Keratinocyte (primary cell): ENCODE data around the gene MGMT. TPM values are rescaled to one million over a fixed set of nuclear protein-coding genes. Genes with fewer than 3 reads are reported as not detected.

ENCODE experiments used
- DNase-seq: peaks from one replicate; pipeline ENCODE4 v3.0.0-alpha.2; 2011; ENCODE audit warnings: low read depth, missing footprints, low spot score
- FAIRE-seq: peaks from 2 replicates; lab custom pipeline; 2011; peaks lifted over from hg19 to GRCh38; lab: Jason Lieb, UNC
- H2AFZ ChIP-seq: 2 replicates; pipeline ENCODE4 v1.6.0; 2012; ENCODE audit warnings: low read length, control low read depth, inconsistent platforms; ENCODE audit not compliant: control insufficient read depth
- H3K27ac ChIP-seq: 2 replicates; pipeline ENCODE4 v1.5.1; 2011; ENCODE audit warnings: low read length; ENCODE audit not compliant: control insufficient read depth, insufficient read depth
- H3K27me3 ChIP-seq: 3 replicates; pipeline ENCODE4 v1.6.0; 2011; ENCODE audit warnings: low read length; ENCODE audit not compliant: control insufficient read depth, insufficient read depth; ENCODE audit errors: extremely low read depth
- H3K36me3 ChIP-seq, 2 experiments: 2 replicates in 1 of 2; 3 replicates in 1 of 2; pipeline ENCODE4 v1.5.1; 2011; ENCODE audit warnings: low read length in 2 of 2, mild to moderate bottlenecking in 1 of 2; ENCODE audit not compliant: control insufficient read depth in 2 of 2, insufficient read depth in 2 of 2; ENCODE audit errors: extremely low read depth in 1 of 2
- H3K4me1 ChIP-seq: 3 replicates; pipeline ENCODE4 v1.5.1; 2011; ENCODE audit warnings: low read length; ENCODE audit not compliant: control insufficient read depth, insufficient read depth; ENCODE audit errors: extremely low read depth
- H3K4me2 ChIP-seq: 3 replicates; pipeline ENCODE4 v1.6.0; 2011; ENCODE audit warnings: low read depth, low read length; ENCODE audit not compliant: control insufficient read depth, insufficient read depth; ENCODE audit errors: extremely low read depth
- H3K4me3 ChIP-seq, 3 experiments: fragments of 200-600 bp in 1 of 3; sonication (generic) in 1 of 3; 2 replicates in 2 of 3; 3 replicates in 1 of 3; pipeline ENCODE4 v1.5.1; 2011 to 2016; ENCODE audit warnings: low read length in 3 of 3, mild to moderate bottlenecking in 3 of 3, control low read depth in 2 of 3, inconsistent platforms in 1 of 3, low read depth in 1 of 3, mixed read lengths in 1 of 3, mixed run types in 1 of 3, moderate library complexity in 1 of 3; ENCODE audit not compliant: control insufficient read depth in 2 of 3, insufficient read depth in 2 of 3; ENCODE audit errors: extremely low read depth in 1 of 3
- H3K79me2 ChIP-seq: 2 replicates; pipeline ENCODE4 v1.6.0; 2012; ENCODE audit warnings: low read length; ENCODE audit not compliant: control insufficient read depth, insufficient read depth
- H3K9ac ChIP-seq: 3 replicates; pipeline ENCODE4 v1.6.0; 2011; ENCODE audit warnings: low read length; ENCODE audit not compliant: control insufficient read depth, insufficient read depth; ENCODE audit errors: extremely low read depth
- H3K9me1 ChIP-seq: 3 replicates; pipeline ENCODE4 v1.6.0; 2011; ENCODE audit warnings: low read length; ENCODE audit not compliant: control insufficient read depth, insufficient read depth; ENCODE audit errors: extremely low read depth
- H3K9me3 ChIP-seq: 2 replicates; pipeline ENCODE4 v1.5.1; 2012; ENCODE audit warnings: low read depth, low read length; ENCODE audit not compliant: control insufficient read depth
- H4K20me1 ChIP-seq: 3 replicates; pipeline ENCODE4 v1.6.0; 2011; ENCODE audit warnings: low read length; ENCODE audit not compliant: control insufficient read depth, insufficient read depth; ENCODE audit errors: extremely low read depth
- CTCF ChIP-seq, 3 experiments: IDR thresholded peaks in 1 of 3; conservative IDR thresholded peaks in 1 of 3; optimal IDR thresholded peaks in 1 of 3; 2 replicates in 2 of 3; 3 replicates in 1 of 3; pipeline versions ENCODE3 to v1.5.1; 2011; ENCODE audit warnings: low read length in 3 of 3, mild to moderate bottlenecking in 3 of 3, moderate library complexity in 2 of 3, control low read depth in 1 of 3, inconsistent platforms in 1 of 3; ENCODE audit not compliant: insufficient read depth in 2 of 3; ENCODE audit errors: extremely low read depth in 1 of 3
- EZH2 ChIP-seq: IDR thresholded peaks from one replicate; pipeline ENCODE4 v1.6.1; 2012; ENCODE audit warnings: inconsistent platforms, mild to moderate bottlenecking, low read length, moderate library complexity
- dilution Hi-C: fragments of 300-500 bp; cut with MboI; formaldehyde crosslinking; loops from one replicate; pipeline ENCODE4 v1.7.0; 2020; ENCODE audit warnings: low sequenced_read_pairs; ENCODE audit not compliant: extremely low pct_ligation_motif_present
- polyA plus RNA-seq, 5 experiments: library from polyadenylated mRNA; depleted of rRNA in 3 of 5; stranded (reverse) in 3 of 5; stranded (forward) in 1 of 5; unstranded in 1 of 5; fragments of >200 nt; gene quantifications; 1 replicate in 1 of 5; 2 replicates in 3 of 5; 3 replicates in 1 of 5; pipeline versions ENCODE4 v1.2.1 to v1.2.3, GENCODE V29; 2011 to 2012; ENCODE audit warnings: missing spikeins in 2 of 5, low read depth in 1 of 5, low replicate concordance in 1 of 5

The MGMT gene
- polyA plus RNA-seq, 1 donor (not counting 4 experiments of a cell fraction or from before 2014, with no cell fraction given): 15.2 TPM

DNA sequence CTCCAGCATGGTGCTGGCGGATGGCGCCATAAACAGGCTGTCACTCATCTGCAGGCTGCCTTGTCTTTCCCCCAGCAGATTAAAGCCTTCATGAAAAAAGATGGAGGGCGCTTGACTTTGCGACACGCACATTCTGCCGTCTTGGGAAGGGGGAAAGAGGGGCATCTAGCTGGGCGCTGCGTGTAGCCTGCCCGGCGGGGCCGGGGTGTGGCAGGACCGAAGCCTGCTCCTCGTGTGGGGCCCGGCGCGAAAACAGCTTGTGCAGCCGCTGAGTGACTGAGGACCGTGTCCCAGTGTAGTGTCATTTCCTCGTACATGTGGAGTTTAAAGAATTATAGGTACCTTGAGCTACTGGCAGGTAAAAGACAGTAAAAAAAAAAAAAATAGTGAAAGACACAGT is 97.9 kb downstream of the MGMT start:
- no peak for DNase-seq
- no peak for FAIRE-seq
- no peaks in the 10 kb centered on the region for H3K9me3 ChIP-seq
- no peaks in the 10 kb centered on the region for H3K79me2 ChIP-seq
- no peaks in the 10 kb centered on the region for H3K9me1 ChIP-seq
- dilution Hi-C loops: no loop called here
- no peak overlapping the region for H3K9ac ChIP-seq
- no peak overlapping the region for H3K4me3 ChIP-seq
- H2AFZ ChIP-seq: no peak overlapping the region
- H3K36me3 ChIP-seq: peaks cover 0 to 1% of the 10 kb centered on the region in 2 experiments
- no peak for TF ChIP-seq EZH2
- no peak for TF ChIP-seq CTCF (optimal IDR thresholded peaks at IDR 0.05 in 1 of 3, IDR thresholded peaks at IDR 0.05 in 1 of 3, conservative IDR thresholded peaks at IDR 0.05 in 1 of 3; ENCODE audit: extremely low read depth in 1 of 3, insufficient read depth in 2 of 3, low read length in 3 of 3)
- no peaks in the 10 kb centered on the region for H4K20me1 ChIP-seq
- H3K27ac ChIP-seq: no peak overlapping the region
- no peaks in the 10 kb centered on the region for H3K27me3 ChIP-seq
- no peak overlapping the region for H3K4me2 ChIP-seq
- H3K4me1 ChIP-seq: no peaks in the 10 kb centered on the region

DNA sequence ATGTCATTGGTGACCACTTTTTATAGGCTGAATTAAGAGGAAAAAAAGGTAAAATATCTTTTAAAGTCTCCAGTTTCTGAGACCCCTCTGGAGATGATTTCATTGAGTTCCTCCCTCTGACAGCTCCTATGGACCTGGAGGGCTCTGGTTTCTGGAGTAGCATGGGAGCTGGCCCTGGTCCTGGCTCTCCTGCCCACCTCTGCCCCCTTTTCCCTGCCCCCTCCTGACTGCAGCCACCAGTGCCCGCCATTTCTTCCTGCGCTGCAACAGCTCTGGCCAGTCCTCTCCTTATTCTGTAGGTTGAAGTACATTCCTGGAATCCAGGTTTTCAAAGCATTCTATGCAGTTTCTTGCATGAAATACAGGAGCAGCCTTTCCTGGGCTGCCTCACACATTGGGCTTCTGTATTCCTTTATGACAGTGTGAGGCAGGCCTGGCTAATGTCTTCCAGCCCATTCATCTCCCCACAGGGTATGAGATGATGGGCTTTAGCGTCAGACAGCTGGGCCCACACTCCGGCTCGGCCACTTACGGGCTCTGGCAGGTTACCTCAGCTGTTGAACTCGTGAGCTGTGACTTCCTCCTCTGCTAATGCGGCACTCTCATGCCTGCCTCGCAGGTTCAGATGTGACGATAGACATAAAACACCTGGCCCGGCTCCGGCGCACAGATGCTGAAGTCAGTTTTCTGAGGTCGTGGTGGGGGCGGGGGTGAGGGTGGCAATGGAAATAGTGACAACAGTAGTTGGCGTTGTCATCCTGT is 101.7 kb downstream of the MGMT start:
- no peak overlapping the region for H2AFZ ChIP-seq
- DNase-seq (no peak), FAIRE-seq (no peak)
- no peaks in the 10 kb centered on the region for H3K4me1 ChIP-seq
- H3K4me3 ChIP-seq: no peak overlapping the region
- no peaks in the 10 kb centered on the region for H3K9me1 ChIP-seq
- no peak overlapping the region for H3K27ac ChIP-seq
- H3K79me2 ChIP-seq: no peaks in the 10 kb centered on the region
- no peak overlapping the region for H3K4me2 ChIP-seq
- no peaks in the 10 kb centered on the region for H3K27me3 ChIP-seq
- no peak for TF ChIP-seq EZH2
- no peak for TF ChIP-seq CTCF (optimal IDR thresholded peaks at IDR 0.05 in 1 of 3, IDR thresholded peaks at IDR 0.05 in 1 of 3, conservative IDR thresholded peaks at IDR 0.05 in 1 of 3; ENCODE audit: extremely low read depth in 1 of 3, insufficient read depth in 2 of 3, low read length in 3 of 3)
- H3K36me3 ChIP-seq: peaks cover 0 to 1% of the 10 kb centered on the region in 2 experiments
- H4K20me1 ChIP-seq: no peaks in the 10 kb centered on the region
- no peaks in the 10 kb centered on the region for H3K9me3 ChIP-seq
- dilution Hi-C loops: no loop called here
- no peak overlapping the region for H3K9ac ChIP-seq
